Measurements from ENCODE around the gene PLCD3. TPM values are rescaled to one million over a fixed set of nuclear protein-coding genes. Genes with fewer than 3 reads are reported as not detected.

Gene PLCD3
- total and polyA plus RNA-seq, 2 of the 8 experiments (the other 6 are each of a cell fraction or from before 2014, with no cell fraction given): 26.5 to 48.1 TPM

DNA sequence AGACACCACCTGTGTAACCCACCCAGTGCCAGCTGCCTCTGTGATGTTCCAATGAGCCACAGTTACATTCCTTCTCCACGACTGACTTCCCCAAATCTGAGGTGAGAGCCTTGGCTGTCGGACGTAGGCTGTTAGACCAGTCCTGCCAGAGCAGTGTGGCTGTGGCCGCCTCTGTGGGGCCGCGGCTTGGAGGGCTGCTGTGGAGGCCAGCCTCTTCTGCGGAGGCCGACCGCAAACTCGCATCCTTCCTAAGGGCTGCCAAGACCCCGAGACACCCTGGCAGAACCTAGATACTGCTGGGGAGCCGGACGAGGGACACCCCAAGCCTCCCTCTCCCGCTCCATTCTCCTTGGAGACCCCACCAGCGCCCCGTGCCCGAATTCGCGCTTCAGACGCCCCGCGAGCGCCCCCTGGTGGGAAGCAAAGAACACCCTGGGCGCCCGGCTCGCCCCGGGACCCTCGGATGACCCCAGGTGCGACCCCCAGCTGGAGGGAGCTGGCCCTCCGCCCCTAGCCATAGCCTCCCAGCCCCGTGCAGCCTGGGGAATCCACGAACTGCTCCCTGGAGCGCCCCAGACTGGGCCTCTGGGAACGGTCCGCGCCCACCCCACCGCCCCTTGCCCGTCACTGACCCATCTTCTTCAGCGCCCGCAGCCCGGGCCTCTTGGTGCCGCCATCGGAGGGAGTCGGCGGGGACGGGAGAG, 547 bp downstream of the PLCD3 start:
- Histone ChIP-seq H4K20me1 (replicated peaks in 1 of 2; ENCODE audit: control insufficient read depth in 1 of 2, insufficient read depth in 2 of 2, low read length in 2 of 2) (peaks cover 5 to 13% of the 10 kb centered on the region in 2 experiments), H2BK120ac (replicated peaks; ENCODE audit: low read depth, low read length) (no peak overlapping the region), H3K4ac (replicated peaks; ENCODE audit: insufficient read length, low read depth, low read length) (no peak overlapping the region), H3K23ac (ENCODE audit: insufficient read length) (no peak overlapping the region), H3K14ac (ENCODE audit: insufficient read length) (no peak overlapping the region), H3K27me3 (replicated peaks in 1 of 4; ENCODE audit: control insufficient read depth in 3 of 4, extremely low read depth in 1 of 4, insufficient read depth in 3 of 4, low read length in 3 of 4) (no peaks in the 10 kb centered on the region), H3K27ac (ENCODE audit: low read depth, low read length) (no peak overlapping the region), H2BK15ac (ENCODE audit: low read length) (no peak overlapping the region), H4K91ac (replicated peaks; ENCODE audit: insufficient read length, low read length) (no peak overlapping the region), H3K36me3 (ENCODE audit: control insufficient read depth in 2 of 4, insufficient read depth in 4 of 4, low read length in 3 of 4) (no peaks in the 10 kb centered on the region), H2BK12ac (ENCODE audit: low read depth, low read length) (0 out of 2 replicates have a peak overlapping the region, but pooled peaks have one; percentile 2), H3K79me1 (ENCODE audit: low read depth, low read length) (no peaks in the 10 kb centered on the region), H3K56ac (replicated peaks; ENCODE audit: insufficient read length, low read depth, low read length) (no peak overlapping the region), H3K79me2 (ENCODE audit: control insufficient read depth in 1 of 2, insufficient read depth in 2 of 2, low read length in 2 of 2) (no peaks in the 10 kb centered on the region), H3K4me3 (ENCODE audit: extremely low read depth in 1 of 4, insufficient read depth in 2 of 4, low read depth in 3 of 4, low read length in 4 of 4) (peak overlapping the region; percentile 40 to 81 (median 58)), H3K9ac (replicated peaks in 1 of 4; ENCODE audit: extremely low read depth in 1 of 4, low read depth in 3 of 4, low read length in 3 of 4) (peak overlapping the region in 1 of 4 experiments; percentile 71; a peak in 2 of 7 replicates), H3K23me2 (ENCODE audit: low read depth, low read length) (peaks cover 8% of the 10 kb centered on the region), H3K9me3 (ENCODE audit: insufficient read depth in 2 of 2, low read depth in 1 of 2, low read length in 1 of 2) (no peaks in the 10 kb centered on the region), H3K4me2 (ENCODE audit: insufficient read depth in 1 of 2, low read depth in 2 of 2, low read length in 2 of 2) (peak overlapping the region; percentile 55 to 56), H3K18ac (ENCODE audit: extremely low read depth, low read length) (no peak overlapping the region), H2AFZ (ENCODE audit: low read length) (no peak overlapping the region), H4K5ac (ENCODE audit: insufficient read length, low read depth, low read length) (no peak overlapping the region), H2BK5ac (ENCODE audit: low read depth, low read length) (no peak overlapping the region), H3K4me1 (replicated peaks in 1 of 4; ENCODE audit: control insufficient read depth in 3 of 4, insufficient read depth in 4 of 4, low read length in 3 of 4) (peaks cover 0 to 20% (median 10%) of the 10 kb centered on the region in 4 experiments; a peak in 5 of 7 replicates), H2BK20ac (ENCODE audit: low read length) (no peak overlapping the region), H2AK5ac (ENCODE audit: low read depth, low read length) (no peak overlapping the region), H4K8ac (ENCODE audit: extremely low read depth, insufficient read depth, low read length) (peak overlapping the region; percentile 79; the same call in 1 of the 2 replicates)
- CTCF ChIA-PET (ENCODE audit: partially characterized antibody): interaction anchor here (0.6 to 11.7 kb wide), 13 partner anchors 10 to 209 kb away, joined by 3 to 156 read pairs (median 8); partner anchors contain the start of gene HEXIM1
- POLR2A ChIA-PET (ENCODE audit: partially characterized antibody): interaction anchor here (1.1 to 15.8 kb wide), 3 partner anchors 17 to 80 kb away, joined by 3 to 185 read pairs (median 5); partner anchors contain the start of genes HEXIM1 and HEXIM2
- peak in 1 of 2 experiments; percentile 93 for DNase-seq (ENCODE audit: low read depth in 1 of 2, low spot score in 2 of 2)
- FAIRE-seq: no peak
- WGBS, 2 experiments (ENCODE audit: extremely low coverage in 1 of 2, insufficient coverage in 1 of 2, insufficient read length in 1 of 2, insufficient replicate concordance in 2 of 2, low coverage in 1 of 2, low lambda C conversion rate in 2 of 2, missing lambda C conversion rate in 1 of 2): 28% methylated on average over 29 of the region's 46 CpGs; no CpG with 5 or more reads in 1 of the 2 experiments
- no peak; the same call in 1 of the 2 replicates for TF ChIP-seq CREB1 (IDR thresholded peaks at IDR 0.05)
- TF ChIP-seq JUN (IDR thresholded peaks at IDR 0.05; ENCODE audit: low read depth, low read length): no peak
- no peak for TF ChIP-seq TCF12 (IDR thresholded peaks at IDR 0.05; ENCODE audit: low read depth, low read length)
- TF ChIP-seq, protein P1, sequence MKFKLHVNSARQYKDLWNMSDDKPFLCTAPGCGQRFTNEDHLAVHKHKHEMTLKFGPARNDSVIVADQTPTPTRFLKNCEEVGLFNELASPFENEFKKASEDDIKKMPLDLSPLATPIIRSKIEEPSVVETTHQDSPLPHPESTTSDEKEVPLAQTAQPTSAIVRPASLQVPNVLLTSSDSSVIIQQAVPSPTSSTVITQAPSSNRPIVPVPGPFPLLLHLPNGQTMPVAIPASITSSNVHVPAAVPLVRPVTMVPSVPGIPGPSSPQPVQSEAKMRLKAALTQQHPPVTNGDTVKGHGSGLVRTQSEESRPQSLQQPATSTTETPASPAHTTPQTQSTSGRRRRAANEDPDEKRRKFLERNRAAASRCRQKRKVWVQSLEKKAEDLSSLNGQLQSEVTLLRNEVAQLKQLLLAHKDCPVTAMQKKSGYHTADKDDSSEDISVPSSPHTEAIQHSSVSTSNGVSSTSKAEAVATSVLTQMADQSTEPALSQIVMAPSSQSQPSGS (IDR thresholded peaks at IDR 0.05; ENCODE audit: low read length): no peak
- TF ChIP-seq CTBP2 (IDR thresholded peaks at IDR 0.05; ENCODE audit: borderline replicate concordance, insufficient read depth, insufficient read length, low read length): no peak
- TF ChIP-seq EZH2 (IDR thresholded peaks at IDR 0.05; ENCODE audit: low read depth, low read length, severe bottlenecking): no peak
- TF ChIP-seq SP4 (IDR thresholded peaks at IDR 0.05; ENCODE audit: low read length): no peak
- TF ChIP-seq TEAD4 (IDR thresholded peaks at IDR 0.05; ENCODE audit: low read depth, low read length): no peak
- TF ChIP-seq SP2 (IDR thresholded peaks at IDR 0.05; ENCODE audit: low read length): no peak
- peak; percentile 72; the same call in 1 of the 2 replicates for TF ChIP-seq KDM5A (IDR thresholded peaks at IDR 0.05; ENCODE audit: low read length)
- no peak for TF ChIP-seq NANOG (IDR thresholded peaks at IDR 0.05; ENCODE audit: insufficient read depth, low read depth, low read length, poor library complexity, severe bottlenecking)
